ENCODE results near the gene MANSC1.

The MANSC1 gene

DNA sequence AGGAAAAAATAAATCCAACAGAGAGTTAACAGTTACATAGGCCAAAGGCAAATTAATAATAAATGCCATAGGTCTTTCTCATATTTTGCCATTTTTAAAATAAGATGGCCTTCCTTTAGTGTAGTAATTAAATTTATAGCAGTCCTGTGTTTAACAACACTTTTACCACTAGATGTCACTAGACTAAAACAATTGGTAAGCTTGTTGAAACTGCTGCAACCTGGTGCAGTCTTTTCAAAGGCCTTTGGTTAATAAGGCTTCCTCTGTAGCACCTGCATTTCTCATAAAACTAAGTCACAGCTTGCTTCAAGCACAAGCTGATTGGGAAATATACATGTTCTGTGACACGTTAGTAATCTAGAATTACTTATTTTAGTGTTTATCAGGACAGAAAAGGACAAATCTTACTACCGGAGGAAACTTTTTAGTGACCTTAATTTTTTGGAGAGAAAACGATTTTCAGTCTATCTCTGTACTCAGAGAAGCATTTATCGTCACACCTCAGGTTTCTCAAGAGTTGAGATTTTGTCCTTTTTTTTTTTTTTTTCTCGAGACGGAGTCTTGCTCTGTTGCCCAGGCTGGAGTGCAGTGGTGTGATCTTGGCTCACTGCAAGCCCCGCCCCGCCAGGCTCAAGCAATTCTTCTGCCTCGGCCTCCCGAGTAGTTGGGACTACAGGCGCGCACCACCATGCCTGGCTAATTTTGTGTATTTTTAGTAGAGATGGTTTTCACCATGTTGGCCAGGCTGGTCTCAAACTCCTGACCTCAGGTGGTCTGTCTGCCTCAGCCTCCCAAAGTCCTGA, 26.8 kb upstream of the MANSC1 start:
- Mint-ChIP-seq H3K9me3 (no peaks in the 10 kb centered on the region), H3K36me3 (peaks cover 52% of the 10 kb centered on the region)
- no peak for DNase-seq (ENCODE audit: low spot score in 2 of 2)

DNA sequence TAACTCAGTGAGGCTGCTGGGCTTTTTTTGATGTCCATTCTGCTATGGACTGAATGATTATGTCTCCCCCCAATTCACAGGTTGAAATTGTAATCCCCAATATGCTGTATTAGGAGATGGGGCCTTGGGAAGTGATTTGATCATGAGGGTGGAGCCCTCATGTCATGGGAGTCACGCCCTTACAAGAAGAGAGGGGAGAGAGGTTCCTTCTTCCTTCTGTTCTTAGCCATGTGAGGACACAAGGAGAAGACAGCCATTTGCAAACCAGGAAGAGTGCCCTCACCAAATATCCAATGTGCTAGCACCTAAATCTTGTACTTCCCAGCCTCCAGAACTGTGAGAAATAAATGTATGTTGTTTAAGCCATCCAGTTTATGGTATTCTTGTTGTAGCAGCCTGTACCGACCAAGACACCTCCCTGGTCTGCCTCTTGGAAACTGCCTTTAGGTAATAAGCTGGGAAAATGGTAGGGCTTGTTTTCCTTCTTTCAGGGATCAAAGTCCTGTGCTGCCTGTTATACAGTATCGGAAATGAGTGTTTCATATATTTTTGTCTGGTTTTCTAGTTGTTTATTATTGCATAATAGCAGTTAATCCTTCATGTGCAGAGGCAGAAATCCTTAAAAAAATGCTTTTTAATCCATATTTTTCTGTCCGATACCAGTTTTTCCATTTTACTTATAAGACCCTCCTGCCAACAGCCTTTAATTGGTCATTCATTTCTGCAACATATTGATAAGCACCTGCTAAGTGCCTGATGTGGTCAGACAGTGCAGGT, 23.1 kb upstream of the MANSC1 start:
- ATAC-seq (no peak), DNase-seq (ENCODE audit: low spot score in 2 of 2) (peak in 1 of 2 donors; percentile 26)
- peaks cover 76% of the 10 kb centered on the region for H3K36me3 Mint-ChIP-seq
- H3K4me3 Mint-ChIP-seq: no peak overlapping the region
- peak overlapping the region; percentile 82 for H3K27ac Mint-ChIP-seq
- H3K4me1 Mint-ChIP-seq: peaks cover 33% of the 10 kb centered on the region
- H3K9me3 Mint-ChIP-seq: no peaks in the 10 kb centered on the region

More for the DNA sequence above, 26.8 kb upstream of the MANSC1 start:
- Mint-ChIP-seq H3K4me1 (peaks cover 45% of the 10 kb centered on the region), H3K27ac (peak overlapping the region; percentile 13), H3K4me3 (no peak overlapping the region)
- ATAC-seq: peak; percentile 85

DNA sequence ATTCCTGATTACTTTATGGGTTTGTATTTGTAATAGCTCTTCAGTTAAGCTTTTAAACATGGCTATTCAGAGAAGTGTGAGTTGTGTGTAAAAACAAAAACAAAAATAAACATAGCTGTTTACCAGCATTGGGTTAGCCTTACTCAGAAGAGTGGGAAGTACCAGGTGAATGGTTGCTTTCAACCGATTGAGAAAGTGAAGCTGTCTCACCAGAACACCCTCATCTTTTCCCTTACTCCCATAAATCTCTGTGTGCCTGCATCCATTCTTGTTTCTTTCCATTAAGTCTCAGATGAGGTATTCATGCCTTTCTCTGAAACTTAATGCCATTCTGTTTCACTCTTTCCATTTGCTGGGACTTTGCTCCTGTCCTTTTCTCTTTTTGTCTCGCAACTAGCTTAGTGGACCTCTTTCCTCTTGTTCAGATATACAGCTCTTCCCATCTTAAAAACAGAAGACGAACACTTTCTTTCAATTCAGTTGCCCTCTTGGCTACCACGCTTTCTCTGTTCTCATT, 17.5 kb upstream of the MANSC1 start:
- Mint-ChIP-seq H3K4me1 (peaks cover 39% of the 10 kb centered on the region), H3K4me3 (no peak overlapping the region), H3K9me3 (no peaks in the 10 kb centered on the region), H3K36me3 (peaks cover 73% of the 10 kb centered on the region), H3K27ac (peak overlapping the region; percentile 1)
- ATAC-seq: no peak
- peak in 1 of 2 donors; percentile 32 for DNase-seq (ENCODE audit: low spot score in 2 of 2)

DNA sequence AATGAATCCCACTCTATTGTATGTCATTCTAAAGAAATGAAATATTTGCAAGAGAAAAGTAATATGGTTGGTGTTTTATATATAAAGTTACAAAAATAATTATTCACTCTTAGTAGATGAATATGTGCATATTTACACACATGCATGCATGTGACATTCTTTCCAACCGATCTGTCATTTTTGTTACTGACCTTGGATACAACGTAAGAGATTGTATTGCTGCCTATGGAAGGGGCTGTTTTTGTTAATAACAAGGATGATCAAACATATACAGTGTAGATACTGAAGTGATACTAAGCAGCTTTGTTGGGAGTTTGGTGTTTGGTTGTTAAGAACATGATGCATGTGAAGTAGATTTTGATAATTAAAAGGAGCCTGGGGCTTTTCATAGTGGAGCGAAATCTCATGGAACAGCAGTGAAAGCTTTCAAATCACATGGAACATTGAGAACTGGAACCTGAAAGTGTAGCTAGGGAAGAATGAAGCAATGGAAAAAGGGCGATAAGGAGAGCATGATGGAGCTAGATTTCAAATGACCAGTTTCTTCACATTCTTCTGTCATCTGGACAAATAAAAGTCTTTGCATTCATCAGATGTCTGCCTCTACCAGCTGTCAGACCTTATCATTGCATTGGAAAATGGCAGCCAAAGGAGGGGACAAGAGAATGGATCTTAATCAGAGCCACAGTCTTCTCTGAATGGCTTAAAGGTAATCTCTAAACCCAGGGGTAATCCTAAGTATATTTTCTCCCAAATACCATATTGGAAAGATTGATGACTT, 16.8 kb upstream of the MANSC1 start:
- Mint-ChIP-seq H3K9me3 (no peaks in the 10 kb centered on the region), H3K36me3 (peaks cover 73% of the 10 kb centered on the region), H3K4me1 (peaks cover 39% of the 10 kb centered on the region), H3K27ac (no peak overlapping the region), H3K4me3 (no peak overlapping the region)
- peak in 1 of 2 donors; percentile 23 for DNase-seq (ENCODE audit: low spot score in 2 of 2)
- no peak for ATAC-seq

DNA sequence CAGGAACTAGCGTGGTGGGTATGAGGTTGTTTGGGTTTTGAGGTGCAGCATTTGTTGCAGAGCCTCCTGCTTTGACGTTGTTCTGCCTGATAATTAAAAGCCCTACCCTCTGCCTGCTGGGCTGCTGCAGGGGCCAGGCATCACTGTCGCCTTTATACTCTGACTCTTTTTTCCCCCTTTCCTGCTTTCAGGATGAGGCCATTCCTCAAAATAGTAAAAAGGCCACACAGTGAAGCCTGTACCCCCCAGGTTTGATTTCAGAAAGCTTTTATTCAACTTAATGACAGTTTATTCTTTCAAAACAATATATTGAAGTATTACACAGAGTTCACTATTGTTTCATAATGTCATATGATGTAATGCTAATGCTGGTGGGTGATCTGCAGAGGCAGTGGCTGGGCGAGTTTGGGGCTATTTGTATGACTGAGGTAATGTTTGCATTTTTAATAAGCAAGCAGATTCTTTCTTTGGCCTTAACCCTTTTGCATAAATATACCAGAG, 15.9 kb upstream of the MANSC1 start:
- H3K9me3 Mint-ChIP-seq: no peaks in the 10 kb centered on the region
- peaks cover 70% of the 10 kb centered on the region for H3K36me3 Mint-ChIP-seq
- H3K27ac Mint-ChIP-seq: peak overlapping the region; percentile 13
- peak overlapping the region; percentile 7 for H3K4me3 Mint-ChIP-seq
- peaks cover 47% of the 10 kb centered on the region for H3K4me1 Mint-ChIP-seq
- peak; percentile 50 for ATAC-seq
- peak in 1 of 2 donors; percentile 63 for DNase-seq (ENCODE audit: low spot score in 2 of 2)

DNA sequence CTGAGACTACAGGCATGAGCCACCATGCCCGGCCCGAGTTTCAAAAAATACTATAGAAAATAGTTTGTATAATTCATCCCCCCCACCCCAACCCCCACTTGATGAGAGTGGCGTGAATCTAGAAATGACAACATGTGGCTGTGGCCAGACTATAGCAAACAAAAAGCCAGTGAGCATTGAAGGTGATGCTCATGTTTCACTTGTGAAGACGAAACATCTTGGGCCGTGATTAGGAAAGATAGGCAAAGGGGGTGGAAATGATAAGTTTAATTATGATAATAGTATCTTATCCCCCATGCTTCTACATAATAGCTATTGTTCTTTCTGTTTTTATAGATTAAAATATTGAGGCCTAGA, 15.4 kb upstream of the MANSC1 start:
- peak overlapping the region; percentile 13 for H3K27ac Mint-ChIP-seq
- peak; percentile 56 for ATAC-seq

DNA sequence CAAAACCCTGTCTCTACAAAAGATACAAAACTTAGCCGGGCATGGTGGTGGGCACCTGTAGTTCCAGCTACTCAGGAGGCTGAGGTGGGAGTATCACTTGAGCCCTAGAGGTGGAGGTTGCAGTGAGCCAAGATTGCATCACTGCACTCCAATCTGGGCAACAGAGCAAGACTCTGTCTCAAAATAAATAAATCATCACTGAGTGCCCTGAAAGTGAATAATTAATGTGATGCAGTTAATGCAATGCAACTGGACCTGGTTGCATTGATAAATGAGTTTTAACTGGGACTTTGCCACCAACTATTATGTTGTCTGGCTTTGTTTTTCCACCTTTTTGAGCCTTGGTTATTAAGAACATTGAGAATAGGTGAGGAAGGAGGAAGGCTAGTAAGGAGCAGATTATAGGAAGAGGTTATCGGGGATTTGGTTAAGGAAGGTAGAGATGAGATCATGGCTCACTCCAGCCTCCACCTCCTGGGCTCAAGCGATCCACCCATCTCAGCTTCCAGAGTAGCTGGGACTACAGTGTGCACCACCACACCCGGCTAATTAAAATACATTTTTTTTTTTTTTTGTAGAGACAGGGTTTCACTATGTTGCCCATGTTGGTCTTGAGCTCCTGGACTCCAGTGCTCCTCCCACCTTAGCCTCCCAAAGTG, 14.9 kb upstream of the MANSC1 start:
- H3K4me1 Mint-ChIP-seq: peaks cover 47% of the 10 kb centered on the region
- H3K9me3 Mint-ChIP-seq: no peaks in the 10 kb centered on the region
- peak overlapping the region; percentile 7 for H3K4me3 Mint-ChIP-seq
- H3K36me3 Mint-ChIP-seq: peaks cover 59% of the 10 kb centered on the region
- DNase-seq (ENCODE audit: low spot score in 2 of 2): peak in 1 of 2 donors; percentile 45
- peak overlapping the region; percentile 13 for H3K27ac Mint-ChIP-seq
- ATAC-seq: no peak

More for the DNA sequence above, 15.4 kb upstream of the MANSC1 start:
- Mint-ChIP-seq H3K4me3 (peak overlapping the region; percentile 7), H3K36me3 (peaks cover 64% of the 10 kb centered on the region), H3K4me1 (peaks cover 47% of the 10 kb centered on the region), H3K9me3 (no peaks in the 10 kb centered on the region)
- no peak for DNase-seq (ENCODE audit: low spot score in 2 of 2)

DNA sequence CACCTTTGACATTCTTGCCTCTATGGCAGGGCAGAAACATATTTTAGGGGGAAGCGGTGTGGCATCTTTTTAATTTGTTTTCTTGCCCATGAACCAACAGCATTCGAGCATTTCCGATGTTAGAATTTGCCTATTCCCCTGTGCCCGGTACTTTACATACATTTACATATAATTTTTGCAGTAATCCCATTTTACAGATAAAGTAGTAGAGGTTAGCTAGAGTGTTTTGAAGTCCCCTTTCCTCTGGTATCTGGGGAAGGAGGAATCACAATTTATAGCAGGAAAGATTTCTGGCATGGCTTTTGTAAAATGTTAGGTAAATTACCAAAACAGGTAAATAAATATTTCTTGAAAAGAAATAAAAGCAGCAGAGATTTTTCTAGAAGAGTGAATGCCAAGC, 8.5 kb upstream of the MANSC1 start:
- Mint-ChIP-seq H3K4me3 (peak overlapping the region; percentile 93), H3K4me1 (peaks cover 36% of the 10 kb centered on the region), H3K27ac (peak overlapping the region; percentile 97), H3K36me3 (peaks cover 41% of the 10 kb centered on the region), H3K9me3 (no peaks in the 10 kb centered on the region)
- ATAC-seq (no peak), DNase-seq (ENCODE audit: low spot score in 2 of 2) (no peak)

DNA sequence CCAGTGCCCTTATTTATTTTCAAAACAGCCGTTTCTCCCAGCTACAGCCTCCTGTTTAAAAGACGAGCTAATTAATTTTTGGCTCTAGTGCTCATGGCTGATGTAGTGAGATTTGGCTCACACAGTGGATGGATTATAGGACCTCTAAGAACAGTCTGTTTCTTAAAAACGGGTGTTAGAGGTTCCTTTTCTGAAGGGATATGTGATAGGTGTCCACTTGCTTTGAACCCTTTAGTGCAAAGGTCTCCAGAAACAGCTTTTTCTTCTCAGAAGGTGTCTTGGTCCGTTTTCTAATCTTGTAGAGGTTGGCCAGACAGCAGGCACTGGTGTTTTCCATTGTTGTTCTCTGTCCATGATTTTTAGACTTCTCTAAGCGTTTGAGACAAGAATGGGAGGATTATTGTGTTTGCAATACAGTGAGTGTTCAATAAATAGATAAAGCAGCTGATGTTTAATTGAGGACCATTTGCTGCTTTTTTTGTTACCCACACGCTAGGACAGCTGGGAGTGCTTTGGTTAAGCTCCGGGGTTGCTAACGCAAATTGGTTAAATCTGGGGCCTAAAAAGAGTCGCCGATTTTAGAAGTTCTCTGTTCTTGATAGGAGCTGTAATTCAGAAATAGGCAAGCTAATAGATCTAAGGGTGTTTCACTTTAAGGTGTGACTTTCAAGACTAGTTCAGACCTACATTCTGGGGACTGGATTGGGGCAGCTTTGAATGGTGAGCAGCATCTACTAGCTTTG, 7.8 kb upstream of the MANSC1 start:
- Mint-ChIP-seq H3K4me1 (peaks cover 36% of the 10 kb centered on the region), H3K9me3 (no peaks in the 10 kb centered on the region), H3K36me3 (peaks cover 35% of the 10 kb centered on the region), H3K4me3 (peak overlapping the region; percentile 93), H3K27ac (peak overlapping the region; percentile 97)
- DNase-seq (ENCODE audit: low spot score in 2 of 2) (no peak), ATAC-seq (no peak)

DNA sequence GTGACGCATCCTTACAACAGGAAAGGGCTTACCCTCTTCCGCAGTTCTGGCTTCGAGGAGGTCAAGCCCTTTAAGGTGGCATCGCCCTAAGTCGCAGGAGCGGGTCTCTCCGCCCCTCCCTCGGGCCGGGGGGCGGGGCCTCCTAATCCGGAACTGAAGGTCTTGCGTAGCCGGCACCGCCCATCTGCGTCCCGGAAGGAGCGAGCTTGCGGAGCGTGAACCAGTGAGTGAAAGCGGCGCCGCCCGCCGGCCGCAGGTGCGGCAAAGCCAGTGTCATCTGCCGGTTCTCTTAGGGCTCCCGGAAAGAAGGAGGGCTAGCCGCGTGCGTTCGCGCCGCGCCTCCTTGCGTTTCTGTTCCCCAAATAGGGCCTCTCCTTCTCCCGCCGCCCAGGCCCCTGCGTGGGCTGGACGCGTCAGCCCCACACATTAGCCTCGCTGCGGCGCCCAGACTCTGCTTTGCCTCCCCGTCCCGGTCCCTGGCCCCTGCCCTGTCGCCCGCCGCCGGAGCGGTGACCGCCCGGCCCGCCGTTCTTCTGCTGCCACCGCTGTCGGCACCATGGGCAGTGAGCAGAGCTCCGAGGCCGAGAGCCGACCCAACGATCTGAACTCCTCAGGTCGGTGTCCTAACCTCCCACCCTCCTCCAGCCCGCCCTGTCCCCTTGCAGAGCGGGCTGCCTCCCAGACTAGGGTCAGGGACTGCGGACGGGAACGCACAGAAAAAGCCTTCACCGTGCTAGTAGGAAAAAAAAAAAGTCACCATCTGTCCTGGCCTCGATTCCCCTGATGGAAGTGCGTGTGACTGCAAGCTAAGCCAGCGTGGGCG, 7.1 kb upstream of the MANSC1 start, which contains the start of gene BORCS5:
Gene BORCS5, plus strand, starts transcription at position 183 of the 823 bp plus-strand sequence. Its CDS starts 374 bp downstream, at position 557.
- peak; percentile 92 to 98 for DNase-seq (ENCODE audit: low spot score in 2 of 2)
- Mint-ChIP-seq H3K4me1 (peaks cover 36% of the 10 kb centered on the region), H3K9me3 (no peaks in the 10 kb centered on the region), H3K36me3 (peaks cover 27% of the 10 kb centered on the region), H3K4me3 (peak within 1 kb of the TSS; percentile 93), H3K27ac (peak within 1 kb of the TSS; percentile 97)
- peak; percentile 94 for ATAC-seq

DNA sequence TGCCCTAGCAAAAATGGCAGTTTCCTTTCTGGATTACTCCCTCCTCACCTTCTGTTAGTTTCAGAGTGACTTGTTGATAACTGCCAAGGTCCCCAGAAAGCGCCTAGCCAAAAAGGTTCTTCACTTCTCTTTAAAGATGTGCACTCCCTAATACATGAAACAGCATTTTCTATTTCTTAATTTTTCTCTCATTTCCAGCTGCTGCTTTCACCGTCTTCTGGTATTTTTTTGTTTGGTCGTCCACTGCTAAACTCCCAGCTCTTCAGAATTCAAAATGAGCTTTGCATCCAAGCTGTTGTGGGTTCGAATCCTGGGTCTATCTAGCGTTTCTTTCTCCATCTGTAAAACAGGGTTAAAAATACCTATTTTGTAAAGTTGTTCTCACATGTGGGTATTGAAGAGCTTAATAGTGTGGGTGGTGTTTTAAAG, 6.4 kb upstream of the MANSC1 start:
- H3K9me3 Mint-ChIP-seq: no peaks in the 10 kb centered on the region
- no peak for ATAC-seq
- H3K36me3 Mint-ChIP-seq: peaks cover 21% of the 10 kb centered on the region
- DNase-seq (ENCODE audit: low spot score in 2 of 2): no peak
- H3K27ac Mint-ChIP-seq: peak overlapping the region; percentile 97
- H3K4me1 Mint-ChIP-seq: peaks cover 34% of the 10 kb centered on the region
- H3K4me3 Mint-ChIP-seq: peak overlapping the region; percentile 93

DNA sequence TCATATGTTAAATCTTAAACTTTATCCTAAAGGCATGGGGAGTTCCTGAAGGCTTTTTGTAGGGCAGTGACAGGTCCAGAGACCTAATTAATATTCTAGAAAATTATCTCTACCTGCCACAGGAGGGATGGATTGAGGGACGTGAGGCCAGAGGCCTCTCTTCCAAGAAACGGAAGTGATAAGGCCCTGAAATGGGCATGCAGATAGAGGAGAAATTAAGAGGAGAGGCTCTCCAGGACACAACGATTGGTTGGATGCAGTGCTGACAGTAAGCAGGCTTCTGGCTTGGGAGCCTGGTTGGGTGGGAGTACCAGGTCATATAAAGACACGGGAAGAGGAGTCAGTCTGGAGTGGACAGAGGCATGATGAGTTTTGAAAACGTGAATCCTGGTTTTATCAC, 3.8 kb upstream of the MANSC1 start:
- Mint-ChIP-seq H3K4me1 (peaks cover 35% of the 10 kb centered on the region), H3K27ac (no peak overlapping the region), H3K36me3 (peaks cover 14% of the 10 kb centered on the region), H3K4me3 (no peak overlapping the region), H3K9me3 (no peaks in the 10 kb centered on the region)
- ATAC-seq (no peak), DNase-seq (ENCODE audit: low spot score in 2 of 2) (no peak)

DNA sequence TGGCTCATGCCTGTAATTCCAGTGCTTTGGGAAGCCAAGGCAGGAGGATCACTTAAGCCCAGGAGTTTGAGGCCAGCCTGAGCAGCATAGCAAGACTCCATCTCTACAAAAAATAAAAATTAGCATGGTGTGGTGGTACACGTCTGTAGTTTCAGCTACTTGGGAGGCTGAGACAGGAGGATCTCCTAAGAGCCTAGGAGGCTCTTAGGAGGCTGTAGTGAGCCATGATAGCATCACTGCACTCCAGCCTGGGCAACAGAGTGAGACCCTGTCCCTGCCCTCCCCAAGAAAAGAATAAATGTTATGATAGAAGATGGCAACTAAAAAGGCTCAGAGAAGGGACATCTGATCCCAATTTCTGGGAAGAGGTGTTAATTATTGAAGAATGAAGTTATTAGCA, 3.2 kb upstream of the MANSC1 start:
- peaks cover 14% of the 10 kb centered on the region for H3K36me3 Mint-ChIP-seq
- peaks cover 30% of the 10 kb centered on the region for H3K4me1 Mint-ChIP-seq
- no peak overlapping the region for H3K27ac Mint-ChIP-seq
- DNase-seq (ENCODE audit: low spot score in 2 of 2): no peak
- no peak overlapping the region for H3K4me3 Mint-ChIP-seq
- ATAC-seq: no peak
- H3K9me3 Mint-ChIP-seq: no peaks in the 10 kb centered on the region

All from stimulated activated effector memory CD8-positive, alpha-beta T cell treated with anti-CD3 and anti-CD28 coated beads, Interleukin-12 subunit alpha, Interleukin-12 subunit beta, amount 100 ng/mL, for 72 hours (primary cell).